ENCODE results near the gene CELSR1.

- TF ChIP-seq CTCF (IDR thresholded peaks at IDR 0.05; ENCODE audit: low read depth, low read length, poor library complexity, severe bottlenecking) (no peak), EZH2phosphoT487 (IDR thresholded peaks at IDR 0.05; ENCODE audit: borderline replicate concordance, low read length) (no peak)
Observed at GRCh38 chr22:46464296-46464695, 73.1 kb downstream of the CELSR1 start.

Data from DOHH2 (cell line).